ENCODE results near the gene XPO4. TPM values are rescaled to one million over a fixed set of nuclear protein-coding genes. Genes with fewer than 3 reads are reported as not detected.

XPO4 gene
- 12.0 and 19.4 TPM in 2 replicates for total RNA-seq

GRCh38 chr13:20902438-20903163 lies at the start of gene XPO4:
Gene XPO4, minus strand, starts transcription at chr13:20902746. Its CDS starts 8 bp downstream, at chr13:20902738.

DNA sequence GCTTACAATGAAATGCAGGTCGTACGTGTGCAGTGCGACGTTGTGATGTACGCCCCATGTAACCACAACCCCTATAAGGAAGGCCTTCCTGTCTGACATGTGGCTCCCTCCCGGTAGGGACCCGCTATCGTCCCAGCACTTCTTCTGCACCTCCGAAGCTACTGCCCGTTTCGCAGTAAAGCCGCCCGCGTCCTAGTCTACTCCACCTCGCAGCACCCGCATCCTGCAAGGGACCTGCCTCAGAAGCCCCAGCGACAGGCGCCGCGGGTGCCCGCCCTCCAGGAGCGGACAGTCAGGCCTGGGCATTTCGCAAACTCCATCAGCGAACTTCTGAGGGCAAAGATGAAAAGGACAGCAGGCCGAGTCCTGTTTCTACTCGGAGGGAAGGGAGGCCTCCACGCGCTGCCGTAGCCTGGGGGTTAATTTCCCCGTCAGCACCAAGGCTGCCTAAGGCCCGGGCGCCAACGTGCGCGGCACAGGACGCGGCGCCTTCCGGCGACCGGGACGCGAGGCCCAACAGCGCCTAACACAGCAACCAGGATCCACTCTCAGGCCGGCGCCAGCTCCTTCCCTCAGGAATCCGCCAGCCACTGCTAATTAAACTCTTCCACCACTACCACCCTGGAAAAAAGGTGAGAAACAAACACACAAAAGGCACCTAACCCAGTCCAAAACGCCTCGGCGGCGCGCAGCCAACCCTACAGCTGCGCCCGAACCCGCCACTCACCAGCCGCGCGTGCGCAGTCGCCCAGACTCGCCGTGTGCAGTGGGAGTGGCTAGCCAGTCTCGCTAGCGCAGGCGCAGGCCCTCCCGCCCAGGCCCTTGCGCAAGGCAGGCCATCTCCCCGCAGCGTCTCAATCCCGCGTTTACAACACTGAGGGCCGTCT lies 129.1 kb downstream of the XPO4 start, which contains the start of gene EEF1AKMT1:
EEF1AKMT1 (minus strand) TSS at position 768 of the 887 bp plus-strand sequence. CDS start 16,363 bp downstream, outside the sequence.

Other genes with a start within 250 kb of the XPO4 start
- gene IL17D, start 199.0 kb downstream of the XPO4 start, total RNA-seq, result 0.51 and 0.98 TPM in 2 replicates
- gene EEF1AKMT1, start 128.8 kb downstream of the XPO4 start, total RNA-seq, result 7.2 and 8.1 TPM in 2 replicates
- gene LATS2, start 158.8 kb upstream of the XPO4 start, total RNA-seq, result 13.4 and 37.8 TPM in 2 replicates
- 42.8 and 55.4 TPM in 2 replicates for gene SAP18, start 237.4 kb upstream of the XPO4 start, total RNA-seq

Measured in mesangial cell (primary cell).